Frontal cortex (tissue), 4 donors: Measurements from ENCODE around the gene GPR83. TPM values are rescaled to one million over a fixed set of nuclear protein-coding genes. Genes with fewer than 3 reads are reported as not detected.
A peak's percentile ranks its signal among the peaks of the same experiment; 100 is the strongest.
"Not testable (repeated sequence)": the region's sequence is repeated elsewhere in the genome, so short reads cannot be mapped to it uniquely, and the experiment has no call there.

Experiments used
- DNase-seq, 2 donors: peaks; one replicate each; pipeline ENCODE4 v3.0.0; 2012; ENCODE audit warnings: low spot score in 2 of 2
- FAIRE-seq: peaks from 2 replicates; lab custom pipeline; 2012; peaks lifted over from hg19 to GRCh38; lab: Jason Lieb, UNC
- total RNA-seq: library from RNA; depleted of rRNA; stranded (reverse); fragments of >200 nt; gene quantifications from one replicate; pipeline ENCODE4 v1.2.3, GENCODE V29; 2014
- donor health status: control.
- donor health status: control.
- donor health status: control.

Gene GPR83
- 1.2 TPM for total RNA-seq

- DNase-seq (peak in 1 of 2 donors; percentile 57), FAIRE-seq (no peak)
Measured at GRCh38 chr11:94400839-94401772, at the start of gene GPR83. GPR83 (minus strand) TSS chr11:94401419; CDS start chr11:94401247, 172 bp downstream.

- FAIRE-seq (no peak), DNase-seq (no peak)
Measured at GRCh38 chr11:94450048-94450447, 48.8 kb upstream of the GPR83 start.

- FAIRE-seq = no peak
- no peak for DNase-seq
Measured at GRCh38 chr11:94449437-94449836, 48.2 kb upstream of the GPR83 start.

DNA sequence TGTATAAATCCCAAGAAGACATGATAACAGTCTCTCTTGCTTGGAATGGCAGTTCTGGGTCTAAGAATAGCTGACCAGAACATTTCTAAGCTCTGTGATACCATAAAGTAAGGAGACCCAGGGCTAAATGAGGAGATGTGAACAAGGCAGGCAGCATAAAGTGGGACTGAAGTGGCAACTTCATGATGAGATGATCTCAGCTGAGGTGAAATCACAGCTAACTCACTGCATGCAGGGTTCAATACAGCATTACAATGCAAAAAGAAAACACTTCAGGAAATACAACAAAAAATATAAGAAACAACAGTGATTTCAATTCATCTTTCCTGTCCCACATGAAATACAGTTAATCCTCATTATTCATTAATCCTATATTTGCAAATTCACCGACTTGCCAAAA lies 47.8 kb upstream of the GPR83 start:
- no peak for FAIRE-seq
- DNase-seq = no peak

- no peak for FAIRE-seq
- DNase-seq = no peak
Measured at GRCh38 chr11:94447149-94447548, 45.9 kb upstream of the GPR83 start.

DNA sequence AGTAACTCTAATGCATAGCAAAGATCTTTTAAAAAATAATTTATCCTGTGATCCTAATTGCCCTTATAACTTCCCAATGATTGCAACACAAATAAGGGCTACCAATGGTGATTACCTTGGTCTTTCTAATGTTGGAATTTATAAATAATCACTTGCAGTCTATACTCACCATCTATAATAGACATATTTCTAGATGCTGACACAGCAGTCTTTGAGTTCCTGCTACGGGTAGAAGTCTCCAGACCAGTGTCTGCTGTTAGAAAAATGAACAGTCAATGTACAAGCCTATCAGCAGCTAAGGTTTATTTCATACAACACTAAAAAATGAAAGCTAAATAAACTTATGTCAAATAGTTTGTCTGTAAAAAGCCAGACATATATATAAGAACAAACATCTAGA lies 44.4 kb upstream of the GPR83 start:
- DNase-seq = no peak
- no peak for FAIRE-seq

GRCh38 chr11:94433049-94433448 lies 31.8 kb upstream of the GPR83 start:
- FAIRE-seq (no peak), DNase-seq (no peak)

DNA sequence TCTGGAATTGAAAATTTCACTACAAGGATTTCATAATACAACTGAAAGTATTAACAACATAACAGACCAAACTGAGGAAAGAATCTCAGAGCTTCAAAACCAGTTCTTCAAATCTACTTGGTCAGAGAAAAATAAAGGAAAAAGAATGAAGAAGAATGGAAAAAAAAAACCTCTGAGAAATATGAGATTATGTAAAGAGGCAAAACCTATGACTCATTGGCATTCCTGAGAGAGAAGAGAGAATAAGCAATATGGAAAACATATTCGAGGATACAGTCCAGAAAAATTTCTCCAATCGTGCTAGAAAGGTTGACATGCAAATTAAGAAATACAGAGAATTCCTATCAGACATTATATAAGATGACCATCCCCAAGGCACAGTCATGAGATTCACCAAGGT lies 23.4 kb upstream of the GPR83 start:
- FAIRE-seq = no peak

DNA sequence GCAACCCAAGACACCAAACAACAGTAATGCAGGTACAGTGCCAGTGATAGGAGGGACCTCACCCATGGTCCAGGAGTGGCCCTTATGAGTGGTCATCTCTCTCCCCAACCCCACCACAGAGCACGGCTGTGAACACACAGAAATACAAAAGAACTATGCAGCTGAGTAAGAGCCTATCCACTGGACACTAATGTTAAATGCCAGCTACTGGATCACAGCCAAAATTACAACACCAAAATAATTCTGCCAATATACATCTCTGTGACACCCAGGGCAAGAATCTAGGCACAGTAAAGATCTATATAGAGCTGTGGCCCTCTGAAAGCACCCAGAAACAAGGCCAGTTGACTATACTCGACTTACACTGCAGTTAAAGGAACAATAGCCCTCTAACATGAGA lies 22.8 kb upstream of the GPR83 start:
- DNase-seq = no peak
- FAIRE-seq = no peak

More for the DNA sequence above, 23.4 kb upstream of the GPR83 start:
- DNase-seq = no peak

GRCh38 chr11:94423507-94423906 lies 22.3 kb upstream of the GPR83 start:
- FAIRE-seq = no peak
- no peak for DNase-seq

DNA sequence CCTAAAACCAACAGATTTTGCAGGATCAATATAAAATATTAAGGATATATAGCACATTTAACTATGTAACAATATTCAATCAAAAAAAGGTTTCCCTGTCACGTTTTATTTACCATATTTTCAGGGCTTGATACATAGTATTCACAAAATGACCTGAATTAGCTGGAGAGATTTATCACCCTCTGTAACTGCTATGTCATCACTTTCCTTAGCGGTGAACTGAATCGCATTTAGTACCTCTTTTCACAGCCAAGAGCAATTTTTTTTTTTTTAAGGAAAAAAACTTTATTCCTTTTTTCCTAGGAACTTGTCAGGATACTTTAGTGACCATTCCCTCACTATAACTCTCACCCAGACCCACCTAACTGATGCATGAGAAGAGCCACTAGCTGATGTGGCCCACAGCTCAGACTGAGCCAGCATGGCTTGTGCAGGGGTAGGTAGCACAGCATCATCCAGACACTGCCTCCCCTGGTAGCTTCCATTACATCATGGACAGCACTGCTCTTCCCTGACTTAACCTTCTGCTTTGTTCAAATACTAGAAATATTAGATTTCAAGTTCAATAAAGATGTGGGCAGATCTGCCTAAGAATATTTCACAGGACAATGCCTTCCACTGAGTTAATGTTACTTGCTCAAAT lies 17.0 kb upstream of the GPR83 start:
- FAIRE-seq (no peak), DNase-seq (no peak)

DNA sequence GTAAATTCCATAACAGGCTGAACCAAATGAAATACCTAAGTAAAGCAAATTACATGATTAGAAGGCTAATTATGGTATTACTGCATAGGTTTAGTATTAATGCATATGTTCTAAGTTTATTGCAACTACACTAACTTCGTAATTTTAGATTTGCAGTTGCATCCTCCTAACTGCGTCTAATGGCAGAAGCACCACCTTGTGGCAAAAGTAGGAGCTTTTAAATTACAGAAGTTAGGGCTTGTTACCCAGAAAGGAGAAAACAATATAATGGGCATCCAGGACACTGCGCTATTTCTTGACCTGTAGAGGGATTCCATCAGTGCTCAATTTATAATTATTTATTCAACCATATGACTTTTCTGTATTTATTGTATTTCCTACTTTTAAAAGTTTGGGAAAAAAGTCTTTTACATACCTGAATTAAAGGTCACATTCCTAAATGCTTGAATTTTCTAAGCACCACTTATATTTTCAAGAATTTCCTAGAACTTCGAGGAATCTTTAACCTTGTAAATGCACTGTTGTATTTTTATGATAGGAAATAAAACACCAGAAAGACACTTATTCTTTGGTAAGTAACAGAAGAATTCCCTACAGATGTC lies 16.3 kb upstream of the GPR83 start:
- DNase-seq (no peak), FAIRE-seq (no peak)

DNA sequence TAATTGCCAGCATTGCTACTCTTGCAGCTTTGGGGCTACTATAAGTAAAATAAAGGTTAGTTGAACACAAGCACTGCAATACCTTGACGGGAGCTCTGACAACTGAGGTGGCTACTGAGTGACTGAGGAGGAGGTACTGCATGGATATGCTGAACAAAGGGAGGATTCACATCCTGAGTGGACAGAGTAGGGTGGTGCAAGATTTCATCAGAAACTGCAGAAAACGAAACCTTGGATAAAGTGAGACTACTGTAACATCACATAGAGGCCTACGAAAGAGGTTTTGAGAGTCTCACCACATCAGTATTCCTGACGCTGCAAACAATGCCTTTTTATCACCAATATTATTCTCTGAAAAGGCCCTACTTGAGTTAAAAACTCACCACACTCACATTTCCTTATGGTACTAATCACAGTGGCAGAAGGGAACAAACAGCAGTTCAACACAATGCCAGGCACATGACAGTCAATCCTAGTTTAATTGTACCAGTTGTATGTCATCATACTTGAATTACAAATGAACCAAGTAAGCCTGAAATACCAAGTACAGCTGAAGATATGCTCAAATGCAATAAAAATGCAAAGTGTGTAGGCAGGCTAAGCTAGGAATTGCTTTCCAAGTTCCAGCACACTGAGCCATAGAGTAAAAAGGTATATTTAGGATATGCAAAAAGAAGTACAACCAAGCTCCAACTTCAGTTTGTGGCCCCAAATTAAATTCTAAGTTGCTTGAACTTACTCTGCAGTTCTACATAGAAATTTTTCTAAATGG lies 4.0 kb upstream of the GPR83 start:
- FAIRE-seq (no peak), DNase-seq (no peak)

- FAIRE-seq (no peak), DNase-seq (no peak)
Measured at GRCh38 chr11:94402355-94402754, 1.1 kb upstream of the GPR83 start.

GRCh38 chr11:94401773-94402265 lies 600 bp upstream of the GPR83 start:
- DNase-seq (no peak), FAIRE-seq (no peak)

DNA sequence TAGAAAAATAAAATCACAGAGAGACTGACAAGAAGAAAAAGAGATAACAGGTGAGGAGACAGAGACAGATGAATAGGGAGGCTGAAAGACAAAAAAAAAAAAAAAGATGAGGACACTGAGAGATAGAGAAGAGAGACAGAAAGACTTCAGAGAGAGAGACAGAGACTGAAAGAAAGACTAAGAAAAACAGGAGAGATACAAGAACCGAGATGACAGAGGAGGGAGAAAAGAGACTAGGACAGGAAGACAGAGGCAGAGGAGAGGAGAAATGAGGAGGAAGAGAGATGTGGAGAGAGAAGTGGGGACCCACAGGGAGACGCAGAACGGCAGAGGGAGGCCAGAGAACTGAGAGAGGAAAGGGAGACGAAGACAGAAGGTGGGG lies 771 bp downstream of the GPR83 start:
- DNase-seq (no peak), FAIRE-seq (no peak)

DNA sequence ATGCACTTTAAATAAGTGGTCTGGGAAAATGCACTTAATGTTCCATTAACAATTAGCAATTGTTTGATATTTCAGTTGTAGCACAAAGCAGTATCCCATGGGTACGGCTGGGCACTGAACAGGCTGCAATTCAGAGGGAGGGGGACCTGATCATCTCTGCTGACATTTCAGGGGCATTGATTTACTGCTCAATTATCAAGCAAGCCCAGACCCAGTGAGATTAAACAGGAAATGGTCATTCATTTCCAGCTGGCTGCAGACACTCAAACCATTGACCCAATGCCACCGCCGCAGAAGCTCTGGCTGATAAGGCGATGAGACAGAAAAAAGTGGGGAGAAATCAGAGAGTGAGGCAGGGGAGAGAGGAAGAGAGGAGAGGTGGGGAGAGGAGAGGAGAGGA lies 1.2 kb downstream of the GPR83 start:
- DNase-seq (no peak), FAIRE-seq (no peak)

GRCh38 chr11:94398101-94398500 lies 3.1 kb downstream of the GPR83 start:
- DNase-seq (no peak), FAIRE-seq (no peak)

GRCh38 chr11:94396282-94396681 lies 4.9 kb downstream of the GPR83 start:
- FAIRE-seq (no peak), DNase-seq (no peak)

DNA sequence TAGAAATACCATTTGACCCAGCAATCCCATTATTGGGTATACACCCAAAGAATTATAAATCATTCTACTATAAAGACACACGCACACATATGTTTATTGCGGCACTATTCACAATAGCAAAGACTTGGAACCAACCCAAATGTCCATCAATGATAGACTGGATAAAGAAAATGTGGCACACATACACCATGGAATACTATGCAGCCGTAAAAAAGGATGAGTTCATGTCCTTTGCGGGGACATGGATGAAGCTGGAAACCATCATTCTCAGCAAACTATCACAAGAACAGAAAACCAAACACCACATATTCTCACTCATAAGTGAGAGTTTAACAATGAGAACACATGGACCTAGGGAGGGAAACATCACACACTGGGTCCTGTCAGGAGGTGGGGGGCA lies 9.3 kb downstream of the GPR83 start:
- not testable (repeated sequence) for DNase-seq, FAIRE-seq
